ENCODE data around the gene CNPY2. TPM values are rescaled to one million over a fixed set of nuclear protein-coding genes. Genes with fewer than 3 reads are reported as not detected.

CNPY2 gene
- total and polyA plus RNA-seq, 2 of the 13 experiments (the other 11 are each of a cell fraction or from before 2014, with no cell fraction given) = 285 to 356 TPM

DNA sequence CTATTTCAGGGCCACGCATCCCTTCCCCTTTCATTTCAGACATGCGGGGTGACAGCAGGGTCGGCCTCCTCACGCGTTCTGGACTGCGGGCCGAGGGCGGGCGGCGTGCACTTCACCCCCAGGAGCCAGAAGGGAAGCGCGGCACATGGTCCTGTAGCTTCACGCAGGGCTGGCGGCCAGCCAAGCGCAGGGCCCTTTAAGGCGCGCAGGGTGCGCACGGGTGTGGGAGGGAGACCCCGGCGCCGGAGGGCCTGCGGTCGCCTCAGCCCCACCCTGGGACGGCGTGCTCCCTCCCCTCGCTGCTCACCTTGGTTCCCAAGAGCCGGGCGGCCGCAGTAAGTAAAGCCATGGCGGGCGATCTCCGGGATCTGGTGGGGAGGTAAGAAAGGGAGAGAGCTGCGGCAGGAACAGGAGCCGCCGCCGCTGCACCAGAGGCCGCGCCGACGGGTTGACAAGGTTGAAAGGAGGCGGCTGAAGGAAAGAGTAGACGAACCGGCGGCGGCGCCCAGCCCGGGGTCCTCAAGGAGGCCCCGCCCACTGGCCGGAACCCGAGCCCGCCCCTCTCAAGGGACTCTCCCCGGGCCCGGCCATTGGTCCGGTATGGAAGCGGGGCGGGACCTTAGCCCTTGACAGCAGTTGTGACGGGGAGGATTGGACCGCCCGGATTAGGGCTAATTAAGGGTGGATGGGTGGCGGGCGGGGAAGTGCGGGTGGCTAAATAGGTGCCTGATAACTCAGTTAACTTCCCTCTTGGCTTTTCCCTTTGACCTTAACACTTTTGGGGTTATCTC lies 15.7 kb downstream of the CNPY2 start, which contains the start of gene CS (continued):
- no peak for TF ChIP-seq MLXIP (CRISPR knock-in tag; IDR thresholded peaks at IDR 0.05; ENCODE audit: borderline replicate concordance)
- no peak for TF ChIP-seq ELF3 (CRISPR knock-in tag; IDR thresholded peaks at IDR 0.05)
- TF ChIP-seq ZNF180 (CRISPR knock-in tag; IDR thresholded peaks at IDR 0.05; ENCODE audit: borderline replicate concordance, low read depth) = no peak
- TF ChIP-seq RFXAP (CRISPR knock-in tag; IDR thresholded peaks at IDR 0.05; ENCODE audit: borderline replicate concordance) = no peak
- no peak for TF ChIP-seq PRMT3 (CRISPR knock-in tag; IDR thresholded peaks at IDR 0.05; ENCODE audit: borderline replicate concordance, low read depth)
- TF ChIP-seq HNRNPK (IDR thresholded peaks at IDR 0.05; ENCODE audit: low read depth, low read length, poor library complexity, severe bottlenecking) = peak; percentile 43
- TF ChIP-seq, protein P1, sequence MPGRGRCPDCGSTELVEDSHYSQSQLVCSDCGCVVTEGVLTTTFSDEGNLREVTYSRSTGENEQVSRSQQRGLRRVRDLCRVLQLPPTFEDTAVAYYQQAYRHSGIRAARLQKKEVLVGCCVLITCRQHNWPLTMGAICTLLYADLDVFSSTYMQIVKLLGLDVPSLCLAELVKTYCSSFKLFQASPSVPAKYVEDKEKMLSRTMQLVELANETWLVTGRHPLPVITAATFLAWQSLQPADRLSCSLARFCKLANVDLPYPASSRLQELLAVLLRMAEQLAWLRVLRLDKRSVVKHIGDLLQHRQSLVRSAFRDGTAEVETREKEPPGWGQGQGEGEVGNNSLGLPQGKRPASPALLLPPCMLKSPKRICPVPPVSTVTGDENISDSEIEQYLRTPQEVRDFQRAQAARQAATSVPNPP (CRISPR knock-in tag; IDR thresholded peaks at IDR 0.05) = 0 out of 2 replicates have a peak, but pooled peaks have one; percentile 76
- TF ChIP-seq CBX2 (IDR thresholded peaks at IDR 0.05; ENCODE audit: low read depth, low read length) = no peak
- no peak for TF ChIP-seq CBX2 (CRISPR knock-in tag; IDR thresholded peaks at IDR 0.05; ENCODE audit: low read depth)
- TF ChIP-seq ZNF589 (CRISPR knock-in tag; conservative IDR thresholded peaks at IDR 0.05) = no peak
- TF ChIP-seq HOXA3 (CRISPR knock-in tag; IDR thresholded peaks at IDR 0.05) = no peak
- TF ChIP-seq ZNF674 (CRISPR knock-in tag; IDR thresholded peaks at IDR 0.05; ENCODE audit: low read depth) = no peak
- TF ChIP-seq MXD1 (CRISPR knock-in tag; IDR thresholded peaks at IDR 0.05) = peak; percentile 93; the same call in 1 of the 2 replicates
- peak; percentile 41; the same call in 1 of the 2 replicates for TF ChIP-seq SP5 (CRISPR knock-in tag; IDR thresholded peaks at IDR 0.05; ENCODE audit: borderline replicate concordance, low read depth)
- TF ChIP-seq ZNF44 (CRISPR knock-in tag; IDR thresholded peaks at IDR 0.05) = no peak
- TF ChIP-seq GTF2F1 (IDR thresholded peaks at IDR 0.05; ENCODE audit: low read length) = no peak
- TF ChIP-seq MEIS1 (CRISPR knock-in tag; IDR thresholded peaks at IDR 0.05; ENCODE audit: borderline replicate concordance) = peak; percentile 81
- peak; percentile 85; the same call in 1 of the 2 replicates for TF ChIP-seq DMAP1 (CRISPR knock-in tag; IDR thresholded peaks at IDR 0.05)
- TF ChIP-seq, protein P2, sequence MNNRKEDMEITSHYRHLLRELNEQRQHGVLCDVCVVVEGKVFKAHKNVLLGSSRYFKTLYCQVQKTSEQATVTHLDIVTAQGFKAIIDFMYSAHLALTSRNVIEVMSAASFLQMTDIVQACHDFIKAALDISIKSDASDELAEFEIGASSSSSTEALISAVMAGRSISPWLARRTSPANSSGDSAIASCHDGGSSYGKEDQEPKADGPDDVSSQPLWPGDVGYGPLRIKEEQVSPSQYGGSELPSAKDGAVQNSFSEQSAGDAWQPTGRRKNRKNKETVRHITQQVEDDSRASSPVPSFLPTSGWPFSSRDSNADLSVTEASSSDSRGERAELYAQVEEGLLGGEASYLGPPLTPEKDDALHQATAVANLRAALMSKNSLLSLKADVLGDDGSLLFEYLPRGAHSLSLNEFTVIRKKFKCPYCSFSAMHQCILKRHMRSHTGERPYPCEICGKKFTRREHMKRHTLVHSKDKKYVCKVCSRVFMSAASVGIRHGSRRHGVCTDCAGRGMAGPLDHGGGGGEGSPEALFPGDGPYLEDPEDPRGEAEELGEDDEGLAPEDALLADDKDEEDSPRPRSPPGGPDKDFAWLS (CRISPR knock-in tag; IDR thresholded peaks at IDR 0.05; ENCODE audit: borderline replicate concordance) = no peak
- no peak for TF ChIP-seq PAF1 (CRISPR knock-in tag; IDR thresholded peaks at IDR 0.05)
- TF ChIP-seq SMAD9 (CRISPR knock-in tag; IDR thresholded peaks at IDR 0.05) = no peak
- no peak for TF ChIP-seq ZFP41 (CRISPR knock-in tag; IDR thresholded peaks at IDR 0.05; ENCODE audit: borderline replicate concordance)
- TF ChIP-seq GLMP (CRISPR knock-in tag; IDR thresholded peaks at IDR 0.05; ENCODE audit: borderline replicate concordance) = no peak

All from HepG2 (cell line).